ENCODE measurements around the gene TSPEAR.

Gene TSPEAR

GRCh38 chr21:44486302-44486701, 225.1 kb downstream of the TSPEAR start:
- no peak overlapping the region for H2AFZ ChIP-seq (ENCODE audit: low read length)
- 0 out of 2 replicates have a peak, but pooled peaks cover 6% of the 10 kb centered on the region for H3K27me3 ChIP-seq (ENCODE audit: insufficient read depth, low read length)
- TF ChIP-seq EZH2 (IDR thresholded peaks at IDR 0.05; ENCODE audit: borderline replicate concordance, low read length) (no peak), CTCF (IDR thresholded peaks at IDR 0.05; ENCODE audit: low read length) (no peak)
- H3F3A ChIP-seq (ENCODE audit: insufficient read depth, low read length): no peaks in the 10 kb centered on the region
- no peaks in the 10 kb centered on the region for H3K9me3 ChIP-seq (ENCODE audit: low read length)
- H4K20me1 ChIP-seq (ENCODE audit: insufficient read depth, low read length): no peaks in the 10 kb centered on the region
- H3K27ac ChIP-seq (ENCODE audit: low read depth, low read length, poor library complexity, severe bottlenecking): no peak overlapping the region
- H3K9ac ChIP-seq (ENCODE audit: low read length): no peak overlapping the region
- H3K4me1 ChIP-seq (ENCODE audit: insufficient read depth, low read length, severe bottlenecking): no peaks in the 10 kb centered on the region
- H3K4me2 ChIP-seq (ENCODE audit: low read length): no peak overlapping the region
- no peak overlapping the region for H3K4me3 ChIP-seq (ENCODE audit: low read depth, low read length, poor library complexity, severe bottlenecking)
- no peaks in the 10 kb centered on the region for H3K79me2 ChIP-seq (ENCODE audit: insufficient read depth, low read length)
- H3K36me3 ChIP-seq (ENCODE audit: insufficient read depth, low read length): no peaks in the 10 kb centered on the region
- H3K9me2 ChIP-seq (ENCODE audit: low read depth, low read length): no peaks in the 10 kb centered on the region

GRCh38 chr21:44485796-44486195, 225.6 kb downstream of the TSPEAR start:
- Histone ChIP-seq H3K4me3 (ENCODE audit: low read depth, low read length, poor library complexity, severe bottlenecking) (no peak overlapping the region), H3K36me3 (ENCODE audit: insufficient read depth, low read length) (no peaks in the 10 kb centered on the region), H3K4me2 (ENCODE audit: low read length) (no peak overlapping the region), H3K9me3 (ENCODE audit: low read length) (no peaks in the 10 kb centered on the region), H4K20me1 (ENCODE audit: insufficient read depth, low read length) (no peaks in the 10 kb centered on the region), H2AFZ (ENCODE audit: low read length) (no peak overlapping the region), H3K4me1 (ENCODE audit: insufficient read depth, low read length, severe bottlenecking) (no peaks in the 10 kb centered on the region), H3K9ac (ENCODE audit: low read length) (no peak overlapping the region), H3K27ac (ENCODE audit: low read depth, low read length, poor library complexity, severe bottlenecking) (no peak overlapping the region), H3K79me2 (ENCODE audit: insufficient read depth, low read length) (no peaks in the 10 kb centered on the region), H3K9me2 (ENCODE audit: low read depth, low read length) (no peaks in the 10 kb centered on the region), H3K27me3 (ENCODE audit: insufficient read depth, low read length) (0 out of 2 replicates have a peak, but pooled peaks cover 6% of the 10 kb centered on the region), H3F3A (ENCODE audit: insufficient read depth, low read length) (no peaks in the 10 kb centered on the region)
- TF ChIP-seq EZH2 (IDR thresholded peaks at IDR 0.05; ENCODE audit: borderline replicate concordance, low read length) (no peak), CTCF (IDR thresholded peaks at IDR 0.05; ENCODE audit: low read length) (no peak)

GRCh38 chr21:44485254-44485793, 226.0 kb downstream of the TSPEAR start:
- Histone ChIP-seq H3K4me2 (ENCODE audit: low read length) (no peak overlapping the region), H3K27me3 (ENCODE audit: insufficient read depth, low read length) (0 out of 2 replicates have a peak, but pooled peaks cover 6% of the 10 kb centered on the region), H3K9me3 (ENCODE audit: low read length) (no peaks in the 10 kb centered on the region), H3K79me2 (ENCODE audit: insufficient read depth, low read length) (no peaks in the 10 kb centered on the region), H3K9ac (ENCODE audit: low read length) (no peak overlapping the region), H3K36me3 (ENCODE audit: insufficient read depth, low read length) (no peaks in the 10 kb centered on the region), H3K9me2 (ENCODE audit: low read depth, low read length) (no peaks in the 10 kb centered on the region), H3F3A (ENCODE audit: insufficient read depth, low read length) (no peaks in the 10 kb centered on the region), H3K4me1 (ENCODE audit: insufficient read depth, low read length, severe bottlenecking) (no peaks in the 10 kb centered on the region), H3K27ac (ENCODE audit: low read depth, low read length, poor library complexity, severe bottlenecking) (no peak overlapping the region), H3K4me3 (ENCODE audit: low read depth, low read length, poor library complexity, severe bottlenecking) (no peak overlapping the region), H2AFZ (ENCODE audit: low read length) (no peak overlapping the region), H4K20me1 (ENCODE audit: insufficient read depth, low read length) (no peaks in the 10 kb centered on the region)
- TF ChIP-seq EZH2 (IDR thresholded peaks at IDR 0.05; ENCODE audit: borderline replicate concordance, low read length): no peak
